Bronchial epithelial cell (primary cell): ENCODE measurements around the gene NPAS3. TPM values are rescaled to one million over a fixed set of nuclear protein-coding genes. Genes with fewer than 3 reads are reported as not detected.

ENCODE experiments used
- DNase-seq: peaks from one replicate; pipeline ENCODE4 v3.0.0-alpha.2; 2010; ENCODE audit warnings: low read depth
- FAIRE-seq: peaks from 2 replicates; lab custom pipeline; 2011; peaks lifted over from hg19 to GRCh38; lab: Jason Lieb, UNC
- H3K27me3 ChIP-seq: 2 replicates; pipeline ENCODE4 v1.5.1; 2011; ENCODE audit warnings: low read length; ENCODE audit not compliant: control insufficient read depth, insufficient read depth
- H3K36me3 ChIP-seq: 2 replicates; pipeline ENCODE4 v1.5.1; 2011; ENCODE audit warnings: low read length; ENCODE audit not compliant: control insufficient read depth, insufficient read depth
- H3K4me3 ChIP-seq: 2 replicates; pipeline ENCODE4 v1.5.1; 2011; ENCODE audit warnings: mild to moderate bottlenecking, low read depth, low read length, control low read depth
- total RNA-seq: library from RNA; depleted of rRNA; stranded (reverse); fragments of >200 nt; gene quantifications from 2 replicates; pipeline ENCODE4 v1.2.1, GENCODE V29; 2014
- TF ChIP-seq, protein P1 (sequence below): IDR thresholded peaks from 2 replicates; pipeline ENCODE4 v1.5.1; 2011; ENCODE audit warnings: mild to moderate bottlenecking, moderate library complexity, low read length, control low read depth, inconsistent platforms; ENCODE audit not compliant: insufficient read depth, severe bottlenecking

NPAS3 gene
- 0.13 TPM in 1 of 2 replicates, not detected in the other for total RNA-seq

DNA sequence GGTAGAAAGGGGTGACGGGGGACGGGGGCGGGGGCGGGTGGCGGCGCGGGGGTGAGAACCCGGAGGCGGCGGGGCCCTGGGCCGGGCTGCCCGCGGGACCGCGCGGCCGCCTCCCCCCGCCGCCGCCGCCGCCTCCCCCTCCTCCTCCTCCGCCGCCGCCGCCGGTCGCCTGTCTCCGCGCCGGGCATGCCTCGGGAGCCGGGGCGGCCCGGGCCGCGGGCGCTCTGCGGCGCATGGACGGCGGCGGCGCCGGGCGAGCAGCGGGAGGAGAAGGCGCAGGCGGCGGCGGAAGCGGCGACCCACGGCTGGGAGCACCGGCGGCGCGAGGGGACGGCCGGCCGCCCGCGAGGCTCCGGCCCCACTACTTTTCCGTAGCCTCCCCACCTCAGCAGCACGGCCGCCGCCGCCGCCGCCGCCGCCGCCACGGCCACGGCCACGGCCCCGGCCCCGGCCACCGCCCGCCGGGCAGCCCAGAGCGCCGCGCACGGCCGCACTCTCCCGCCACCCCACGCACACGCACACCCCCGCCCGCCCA is at the start of gene NPAS3:
Gene NPAS3 (plus strand): TSS at position 161 of the 535 bp plus-strand sequence.
- TF ChIP-seq, protein P1, sequence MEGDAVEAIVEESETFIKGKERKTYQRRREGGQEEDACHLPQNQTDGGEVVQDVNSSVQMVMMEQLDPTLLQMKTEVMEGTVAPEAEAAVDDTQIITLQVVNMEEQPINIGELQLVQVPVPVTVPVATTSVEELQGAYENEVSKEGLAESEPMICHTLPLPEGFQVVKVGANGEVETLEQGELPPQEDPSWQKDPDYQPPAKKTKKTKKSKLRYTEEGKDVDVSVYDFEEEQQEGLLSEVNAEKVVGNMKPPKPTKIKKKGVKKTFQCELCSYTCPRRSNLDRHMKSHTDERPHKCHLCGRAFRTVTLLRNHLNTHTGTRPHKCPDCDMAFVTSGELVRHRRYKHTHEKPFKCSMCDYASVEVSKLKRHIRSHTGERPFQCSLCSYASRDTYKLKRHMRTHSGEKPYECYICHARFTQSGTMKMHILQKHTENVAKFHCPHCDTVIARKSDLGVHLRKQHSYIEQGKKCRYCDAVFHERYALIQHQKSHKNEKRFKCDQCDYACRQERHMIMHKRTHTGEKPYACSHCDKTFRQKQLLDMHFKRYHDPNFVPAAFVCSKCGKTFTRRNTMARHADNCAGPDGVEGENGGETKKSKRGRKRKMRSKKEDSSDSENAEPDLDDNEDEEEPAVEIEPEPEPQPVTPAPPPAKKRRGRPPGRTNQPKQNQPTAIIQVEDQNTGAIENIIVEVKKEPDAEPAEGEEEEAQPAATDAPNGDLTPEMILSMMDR = no peak

DNA sequence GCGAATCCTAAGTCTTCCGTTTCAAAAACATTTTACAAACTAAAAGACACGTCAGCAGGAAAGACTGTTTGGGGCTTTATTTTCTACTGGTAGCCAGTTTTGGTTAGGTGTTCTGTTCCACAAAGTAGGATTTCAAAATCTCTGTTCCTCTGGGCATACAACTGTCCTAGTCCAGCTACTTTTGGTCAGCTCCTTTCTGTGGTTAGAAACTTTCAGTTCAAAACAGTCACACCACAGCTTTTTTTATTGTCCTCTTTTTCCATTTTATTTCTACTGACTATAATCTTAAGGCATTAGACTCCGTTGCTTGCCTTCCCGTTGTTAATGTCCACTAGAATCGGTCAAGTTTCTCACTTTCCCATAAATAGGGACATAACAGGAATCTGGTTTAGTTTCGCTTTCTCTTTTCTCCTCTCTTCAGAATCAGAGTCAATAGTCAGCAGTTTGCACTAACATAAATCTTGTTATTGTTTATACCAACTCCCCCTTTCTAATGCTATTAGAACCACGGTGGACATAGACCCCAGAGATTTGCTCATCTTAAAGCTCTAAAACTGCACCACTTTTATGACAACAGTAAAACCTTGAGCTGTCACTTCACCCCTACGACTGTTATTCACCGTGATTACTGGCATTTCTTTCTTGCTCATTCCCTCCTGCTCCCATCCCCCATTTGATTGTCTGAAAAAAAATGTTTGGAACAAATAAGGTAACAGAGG is 41.5 kb upstream of the NPAS3 start:
- Histone ChIP-seq H3K36me3 (no peaks in the 10 kb centered on the region), H3K27me3 (no peaks in the 10 kb centered on the region), H3K4me3 (peak overlapping the region; percentile 4)
- TF ChIP-seq, protein P1 = no peak
- no peak for DNase-seq
- no peak for FAIRE-seq

More for the DNA sequence above, at the start of gene NPAS3:
- DNase-seq = no peak
- FAIRE-seq = no peak
- peaks cover 16% of the 10 kb centered on the region for H3K27me3 ChIP-seq
- peak within 1 kb of the TSS; percentile 40 for H3K4me3 ChIP-seq
- H3K36me3 ChIP-seq = no peaks in the 10 kb centered on the region

DNA sequence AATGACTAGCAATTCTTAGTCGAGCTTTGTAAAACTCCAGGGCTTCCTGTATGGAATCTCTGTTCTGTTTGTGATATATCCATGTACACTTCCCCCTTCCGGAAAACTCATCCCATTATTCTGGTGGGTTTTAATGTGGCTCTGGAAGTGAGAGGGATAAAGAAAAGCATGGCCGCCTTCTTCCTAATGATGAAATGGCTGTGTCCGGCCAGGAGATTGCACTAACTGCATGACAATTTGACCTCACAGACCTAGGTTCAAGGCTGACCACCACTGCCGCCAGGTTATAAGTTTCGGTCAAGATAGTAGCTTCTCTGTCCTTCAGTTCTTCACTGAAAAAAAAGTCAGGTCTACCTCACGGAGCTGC is 41.0 kb upstream of the NPAS3 start:
- H3K36me3 ChIP-seq = no peaks in the 10 kb centered on the region
- H3K4me3 ChIP-seq = no peak overlapping the region
- no peak for DNase-seq
- TF ChIP-seq, protein P1 = no peak
- no peak for FAIRE-seq
- H3K27me3 ChIP-seq = no peaks in the 10 kb centered on the region

DNA sequence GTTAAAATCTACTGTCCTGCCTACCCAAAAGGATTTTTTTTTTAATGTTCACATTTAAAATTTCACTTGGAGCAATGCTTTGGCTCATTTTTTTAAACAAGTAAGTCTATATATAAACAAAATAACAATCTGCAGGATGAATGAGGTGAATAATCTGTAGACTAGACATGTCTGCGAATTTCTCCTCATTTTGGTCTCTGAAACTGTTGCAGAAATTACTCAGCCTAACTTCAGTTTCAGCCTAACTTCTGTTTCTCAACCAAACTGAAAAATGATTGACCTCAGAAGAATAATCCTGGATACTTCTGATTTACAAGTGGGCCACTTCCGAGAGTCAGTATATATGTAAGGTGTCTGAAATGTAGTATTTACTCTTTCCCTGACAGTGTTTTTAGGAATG is 39.8 kb upstream of the NPAS3 start:
- H3K27me3 ChIP-seq = no peaks in the 10 kb centered on the region
- TF ChIP-seq, protein P1 = no peak
- DNase-seq = no peak
- H3K4me3 ChIP-seq = no peak overlapping the region
- no peak for FAIRE-seq
- no peaks in the 10 kb centered on the region for H3K36me3 ChIP-seq

DNA sequence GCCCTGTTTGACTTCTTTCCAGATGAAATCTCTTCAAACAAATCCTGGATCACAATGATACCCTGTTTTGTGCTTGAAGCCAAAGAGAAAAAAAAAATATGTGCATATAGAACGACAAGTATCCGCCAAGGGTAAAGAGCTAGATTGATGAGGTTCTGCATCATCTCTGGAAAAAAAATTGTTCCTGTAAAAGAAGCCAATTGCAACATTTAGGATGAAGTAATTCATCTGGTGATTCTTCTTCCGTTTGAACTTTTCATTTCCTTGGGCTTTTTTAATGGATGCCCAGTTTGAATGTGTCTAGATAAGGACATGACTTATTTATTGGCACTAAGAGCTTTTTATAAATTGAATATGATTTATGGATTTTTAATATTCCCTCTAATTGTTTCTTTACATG is 38.1 kb upstream of the NPAS3 start:
- TF ChIP-seq, protein P1 = no peak
- FAIRE-seq (no peak), DNase-seq (no peak)
- Histone ChIP-seq H3K4me3 (no peak overlapping the region), H3K36me3 (no peaks in the 10 kb centered on the region), H3K27me3 (no peaks in the 10 kb centered on the region)
